Common myeloid progenitor, CD34-positive (primary cell): ENCODE data around the gene OMG.

Experiments used
- CTCF ChIA-PET: fragments of 350-600 bp; sonication (Branson Sonifier 250); formaldehyde crosslinking; loops from one replicate; lab custom pipeline; 2021; ENCODE audit warnings: antibody characterized with exemption; lab: Charles Lee
- POLR2A ChIA-PET: fragments of 350-600 bp; sonication (Branson Sonifier 250); formaldehyde crosslinking; loops from one replicate; lab custom pipeline; 2021; ENCODE audit warnings: antibody characterized with exemption; lab: Charles Lee
- DNase-seq, 3 donors: peaks; one replicate each; pipeline versions ENCODE4 v3.0.0 to v3.0.0-alpha.2; 2013
- H3K27ac ChIP-seq, 2 experiments: 1 replicate in 1 of 2; 2 replicates in 1 of 2; pipeline ENCODE4 v1.7.0; 2013; ENCODE audit warnings: inconsistent platforms in 2 of 2, low read length in 2 of 2, mild to moderate bottlenecking in 2 of 2, low read depth in 1 of 2, moderate library complexity in 1 of 2; ENCODE audit not compliant: severe bottlenecking in 2 of 2, insufficient read depth in 1 of 2, poor library complexity in 1 of 2
- H3K27me3 ChIP-seq, 5 experiments: replicated peaks in 2 of 5; 1 replicate in 3 of 5; 2 replicates in 2 of 5; pipeline versions ENCODE4 v1.6.1 to v1.7.0; 2013; ENCODE audit warnings: low read length in 4 of 5, mild to moderate bottlenecking in 2 of 5, moderate library complexity in 2 of 5, inconsistent platforms in 1 of 5; ENCODE audit not compliant: insufficient read depth in 5 of 5, control insufficient read depth in 4 of 5
- H3K36me3 ChIP-seq, 4 experiments: 1 replicate in 2 of 4; 2 replicates in 2 of 4; pipeline versions ENCODE4 v1.6.1 to v1.7.0; 2013; ENCODE audit warnings: low read length in 3 of 4, control low read depth in 1 of 4, mild to moderate bottlenecking in 1 of 4; ENCODE audit not compliant: control insufficient read depth in 4 of 4, insufficient read depth in 4 of 4
- H3K4me1 ChIP-seq, 4 experiments: 1 replicate in 3 of 4; 2 replicates in 1 of 4; pipeline versions ENCODE4 v1.6.1 to v1.7.1; 2013; ENCODE audit warnings: low read length in 3 of 4, mild to moderate bottlenecking in 3 of 4, control low read depth in 1 of 4, inconsistent platforms in 1 of 4, moderate library complexity in 1 of 4; ENCODE audit not compliant: control insufficient read depth in 4 of 4, insufficient read depth in 4 of 4; ENCODE audit errors: control extremely low read depth in 1 of 4
- H3K4me3 ChIP-seq, 7 experiments: 1 replicate in 4 of 7; 2 replicates in 3 of 7; pipeline versions ENCODE4 v1.5.1 to v1.7.0; 2013; ENCODE audit warnings: mild to moderate bottlenecking in 7 of 7, low read length in 6 of 7, moderate library complexity in 6 of 7, inconsistent platforms in 2 of 7, low read depth in 2 of 7, control low read depth in 1 of 7; ENCODE audit not compliant: insufficient read depth in 4 of 7, control insufficient read depth in 1 of 7; ENCODE audit errors: extremely low read depth in 1 of 7
- H3K9me3 ChIP-seq, 5 experiments: 1 replicate in 4 of 5; 2 replicates in 1 of 5; pipeline versions ENCODE4 v1.6.1 to v1.7.1; 2013; ENCODE audit warnings: low read length in 4 of 5, mild to moderate bottlenecking in 2 of 5, inconsistent platforms in 1 of 5, low read depth in 1 of 5, moderate library complexity in 1 of 5; ENCODE audit not compliant: control insufficient read depth in 4 of 5, insufficient read depth in 2 of 5; ENCODE audit errors: control extremely low read depth in 1 of 5
- WGBS: methylation state at CpG from one replicate; pipeline ENCODE4 v1.1.5; 2013; ENCODE audit not compliant: insufficient coverage; 5-methylcytosine and 5-hydroxymethylcytosine counted together

OMG gene

DNA sequence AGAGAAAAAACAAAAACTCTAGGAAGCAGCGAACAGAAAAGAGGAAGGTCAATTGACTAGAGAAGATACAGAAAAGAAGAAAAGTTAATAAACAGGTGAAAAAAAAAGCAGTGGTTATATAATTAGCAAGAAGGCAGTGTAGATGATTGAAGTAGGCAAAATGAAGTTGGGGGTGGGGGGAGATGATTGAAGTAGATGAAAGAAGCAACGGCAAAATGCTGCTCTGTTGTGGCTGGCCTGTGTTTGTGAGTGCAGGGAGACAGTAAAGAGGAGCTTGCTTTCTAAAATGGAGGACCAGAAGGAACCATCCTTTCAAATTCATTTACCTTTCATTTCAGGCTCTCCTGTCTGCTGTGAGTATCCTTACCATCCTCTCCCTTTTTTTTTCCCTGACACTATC is 13.2 kb upstream of the OMG start:
- H3K4me1 ChIP-seq = peaks cover 36 to 74% (median 62%) of the 10 kb centered on the region in 4 experiments
- ChIA-PET POLR2A (interaction anchor here (0.7 to 1.2 kb wide), 3 partner anchors 9 to 53 kb away, joined by 3 to 7 read pairs (median 6); no protein-coding TSS in a partner anchor), CTCF (interaction anchor here (0.7 to 1.1 kb wide), 3 partner anchors 10 to 69 kb away, joined by 3 to 5 read pairs (median 5); no protein-coding TSS in a partner anchor)
- WGBS = 0% methylated on average over 2 of the region's 2 CpGs
- no peaks in the 10 kb centered on the region for H3K9me3 ChIP-seq
- no peaks in the 10 kb centered on the region for H3K27me3 ChIP-seq
- peak overlapping the region in 6 of 7 experiments; percentile 63 to 98 (median 80) for H3K4me3 ChIP-seq
- DNase-seq = peak in 2 of 3 donors; percentile 54 to 63
- H3K36me3 ChIP-seq = peaks cover 0 to 10% (median 5%) of the 10 kb centered on the region in 4 experiments
- H3K27ac ChIP-seq = peak overlapping the region; percentile 82 to 91

DNA sequence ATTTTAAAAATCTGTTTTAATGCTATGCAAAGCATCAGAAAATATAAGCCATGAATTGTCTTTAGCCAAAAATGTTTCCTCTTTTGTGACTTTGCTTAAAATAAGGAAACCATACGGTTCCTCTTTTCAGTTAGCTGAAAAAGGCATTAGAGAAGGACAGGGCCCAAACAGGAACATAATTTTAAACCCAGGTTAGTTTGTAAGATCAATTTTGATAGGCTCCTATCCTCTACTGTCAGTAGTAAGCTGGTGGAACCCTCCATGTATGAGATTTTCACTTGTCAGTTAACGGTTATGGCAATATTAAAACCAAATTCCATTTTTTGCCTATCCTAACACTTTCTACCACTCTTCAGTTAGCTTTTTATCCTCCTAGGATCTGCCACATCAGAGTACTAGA is 12.5 kb upstream of the OMG start:
- Histone ChIP-seq H3K27me3 (no peaks in the 10 kb centered on the region), H3K4me3 (peak overlapping the region in 6 of 7 experiments; percentile 63 to 98 (median 80)), H3K4me1 (peaks cover 32 to 68% (median 55%) of the 10 kb centered on the region in 4 experiments), H3K27ac (peak overlapping the region; percentile 82 to 91), H3K36me3 (peaks cover 6 to 17% (median 12%) of the 10 kb centered on the region in 4 experiments), H3K9me3 (no peaks in the 10 kb centered on the region)
- ChIA-PET POLR2A (interaction anchor here (1.0 to 1.2 kb wide), 3 partner anchors 10 to 53 kb away, joined by 3 to 7 read pairs (median 3); partner anchors contain the start of gene EVI2A), CTCF (interaction anchor here (0.6 to 0.8 kb wide), 2 partner anchors 11 to 30 kb away, joined by 3 read pairs; no protein-coding TSS in a partner anchor)
- 0% methylated on average over 1 of the region's 2 CpGs for WGBS
- DNase-seq = peak; percentile 84 to 95 (median 92)

DNA sequence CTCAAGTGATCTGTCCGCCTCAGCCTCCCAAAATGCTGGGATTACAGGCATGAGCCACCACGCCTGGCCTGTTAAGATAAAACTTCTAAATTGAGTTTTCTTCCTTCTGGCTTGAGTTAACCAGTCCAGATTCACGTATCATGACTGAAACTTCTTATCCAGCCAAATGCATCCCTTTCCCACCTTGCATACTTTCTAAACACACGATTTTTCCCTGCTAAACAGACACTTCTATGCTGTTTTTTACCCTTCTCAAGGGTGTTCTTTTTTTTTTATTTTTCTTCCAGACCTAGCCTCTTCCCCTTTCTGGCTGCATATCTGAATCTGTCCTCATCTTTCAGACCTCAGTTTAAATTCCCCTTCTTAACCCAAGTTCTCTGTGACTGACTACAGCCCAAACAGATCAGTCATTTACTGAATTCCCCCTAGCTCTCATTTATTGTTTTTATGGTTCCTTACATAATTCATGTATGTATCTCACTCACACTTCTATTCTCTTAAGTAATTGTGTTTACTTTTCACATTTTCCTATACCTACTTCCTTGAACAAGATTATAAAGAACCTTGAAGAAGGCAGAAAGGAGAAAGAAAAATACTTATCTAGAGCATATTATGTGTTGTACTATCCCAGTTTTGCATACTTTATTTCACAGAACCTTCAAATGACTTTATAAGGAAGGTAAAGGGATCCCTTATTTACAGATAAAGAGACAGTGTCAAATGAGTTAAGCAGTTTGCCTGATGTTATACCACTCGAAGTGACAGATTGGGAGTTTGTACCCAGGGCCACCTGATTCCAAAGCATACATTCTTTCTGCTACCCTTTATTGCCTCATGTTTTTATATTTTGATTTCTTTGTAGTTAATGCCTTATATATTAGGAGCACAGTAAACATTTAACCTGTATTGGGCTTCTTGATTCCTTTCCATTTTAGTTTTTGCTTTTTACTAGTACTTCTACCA is 11.6 kb upstream of the OMG start:
- H3K36me3 ChIP-seq = peaks cover 10 to 25% (median 18%) of the 10 kb centered on the region in 4 experiments
- ChIA-PET POLR2A (interaction anchor here (1.0 kb wide), 1 partner anchor 13 kb away, joined by 3 read pairs; the partner anchor contains the start of gene EVI2A), CTCF (no interaction called here)
- peak overlapping the region; percentile 82 to 91 for H3K27ac ChIP-seq
- 18% methylated on average over 4 of the region's 5 CpGs for WGBS
- H3K4me3 ChIP-seq = peak overlapping the region in 6 of 7 experiments; percentile 20 to 98 (median 70)
- peaks cover 32 to 66% (median 51%) of the 10 kb centered on the region in 4 experiments for H3K4me1 ChIP-seq
- no peaks in the 10 kb centered on the region for H3K27me3 ChIP-seq
- DNase-seq = peak in 2 of 3 donors; percentile 55 to 65
- H3K9me3 ChIP-seq = no peaks in the 10 kb centered on the region

DNA sequence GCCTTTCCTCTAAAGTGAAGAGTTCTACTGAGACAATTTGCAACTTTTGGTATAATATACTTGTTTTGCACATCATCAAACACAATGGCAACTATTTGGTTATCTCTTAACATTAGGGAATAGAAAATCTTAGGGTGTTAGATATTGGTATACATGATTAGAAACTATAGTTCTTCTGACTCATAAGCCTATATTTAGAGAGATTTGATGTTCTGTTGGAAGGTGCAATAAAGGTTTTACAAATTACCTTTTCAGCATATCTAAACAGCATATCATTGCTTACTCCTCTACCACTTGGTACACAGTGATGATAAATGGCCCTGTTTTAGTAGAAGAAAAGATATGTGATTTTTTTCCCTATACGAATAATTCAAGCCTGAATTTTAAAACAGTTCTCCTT is 10.6 kb upstream of the OMG start:
- peaks cover 14 to 32% (median 23%) of the 10 kb centered on the region in 4 experiments for H3K36me3 ChIP-seq
- no peaks in the 10 kb centered on the region for H3K27me3 ChIP-seq
- H3K27ac ChIP-seq = peak overlapping the region; percentile 42 to 91
- H3K4me1 ChIP-seq = peaks cover 32 to 66% (median 50%) of the 10 kb centered on the region in 4 experiments
- H3K4me3 ChIP-seq = peak overlapping the region in 5 of 7 experiments; percentile 36 to 98 (median 74)
- no peak for DNase-seq
- H3K9me3 ChIP-seq = peaks cover 0 to 5% (median 2%) of the 10 kb centered on the region in 5 experiments
- no CpG with 5 or more reads among the region's 1 CpG for WGBS
- CTCF ChIA-PET = interaction anchor here (1.5 kb wide), 1 partner anchor 11 kb away, joined by 3 read pairs; the partner anchor contains the start of gene OMG
- POLR2A ChIA-PET = no interaction called here

DNA sequence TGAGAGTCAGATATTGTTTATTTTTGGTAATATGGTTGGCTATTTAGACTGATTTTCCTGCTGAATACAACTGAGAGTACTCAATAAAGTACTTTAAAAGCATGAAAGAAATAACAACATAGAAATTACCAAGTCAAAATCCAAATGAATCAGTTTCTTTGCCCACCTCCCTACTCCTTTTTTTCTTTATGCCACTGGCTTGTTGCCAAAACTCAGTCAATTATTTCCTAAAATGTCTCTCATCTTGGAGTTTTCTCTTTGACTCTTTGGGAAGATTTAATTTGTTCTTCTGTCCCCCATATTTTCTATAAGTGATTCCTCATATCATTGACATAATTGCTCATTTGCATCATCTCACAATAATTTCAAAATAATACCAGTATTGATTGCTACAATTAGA is 2.6 kb upstream of the OMG start:
- H3K27me3 ChIP-seq = no peaks in the 10 kb centered on the region
- peaks cover 0 to 5% (median 2%) of the 10 kb centered on the region in 5 experiments for H3K9me3 ChIP-seq
- no peak overlapping the region for H3K27ac ChIP-seq
- H3K4me1 ChIP-seq = peaks cover 0 to 10% (median 5%) of the 10 kb centered on the region in 4 experiments
- H3K36me3 ChIP-seq = peaks cover 7 to 17% (median 12%) of the 10 kb centered on the region in 4 experiments
- POLR2A ChIA-PET = no interaction called here
- no peak overlapping the region for H3K4me3 ChIP-seq
- CTCF ChIA-PET = no interaction called here
- no peak for DNase-seq

DNA sequence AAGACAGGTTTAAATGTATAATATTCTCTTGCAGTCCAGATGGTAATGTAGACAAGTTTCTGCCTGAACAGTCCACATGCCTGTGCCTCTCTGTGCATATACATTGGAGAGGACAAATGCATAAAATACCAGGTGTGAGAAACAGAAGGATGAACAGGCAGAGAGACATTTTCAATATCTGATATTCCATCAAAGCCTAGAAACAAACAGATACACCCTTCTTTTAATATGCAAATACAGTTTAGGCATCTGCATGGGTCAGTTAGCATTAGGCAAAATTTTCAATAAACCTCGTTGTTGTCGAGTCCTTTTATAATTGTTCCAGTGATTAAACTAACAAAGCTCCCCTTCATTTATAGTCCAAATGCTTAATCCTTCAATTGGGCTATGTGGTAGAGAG is 897 bp downstream of the OMG start:
- Histone ChIP-seq H3K27me3 (no peaks in the 10 kb centered on the region), H3K36me3 (peaks cover 0 to 5% (median 0%) of the 10 kb centered on the region in 4 experiments), H3K9me3 (no peaks in the 10 kb centered on the region), H3K4me3 (no peak overlapping the region), H3K4me1 (peaks cover 0 to 18% (median 3%) of the 10 kb centered on the region in 4 experiments), H3K27ac (no peak overlapping the region)
- 100% methylated on average over 2 of the region's 2 CpGs for WGBS
- no peak for DNase-seq
- ChIA-PET CTCF (interaction anchor here (1.3 kb wide), 1 partner anchor 11 kb away, joined by 3 read pairs; no protein-coding TSS in a partner anchor), POLR2A (no interaction called here)
